Measurements from ENCODE around the gene MMP1.

- TF ChIP-seq CTCF (IDR thresholded peaks at IDR 0.05), result no peak
- no peak for TF ChIP-seq POLR2A (IDR thresholded peaks at IDR 0.05)
These were observed 1.9 kb upstream of the MMP1 start for GRCh38 chr11:102799681-102800340.
